Tibial nerve (tissue), 4 donors: ENCODE data around the gene RRM2.

ENCODE experiments used
- CTCF ChIP-seq, 5 experiments: fragments of 200-600 bp in 3 of 5; fragments of 450-650 bp in 2 of 5; sonication (generic) in 3 of 5; IDR thresholded peaks; one replicate each; pipeline ENCODE4 v1.5.1; 2016 to 2019; ENCODE audit warnings: antibody characterized with exemption in 5 of 5, mild to moderate bottlenecking in 3 of 5, moderate library complexity in 2 of 5
- EP300 ChIP-seq, 2 donors: sonication (generic); formaldehyde crosslinking; IDR thresholded peaks; one replicate each; pipeline ENCODE4 v1.6.1; 2017; ENCODE audit warnings: antibody characterized with exemption in 2 of 2, mild to moderate bottlenecking in 1 of 2
- POLR2A ChIP-seq, 2 donors: fragments of 450-650 bp; IDR thresholded peaks; one replicate each; pipeline ENCODE4 v1.6.1; 2017; ENCODE audit warnings: antibody characterized with exemption in 2 of 2, mild to moderate bottlenecking in 2 of 2, moderate library complexity in 2 of 2

- no peak for TF ChIP-seq CTCF (IDR thresholded peaks at IDR 0.05)
- no peak for TF ChIP-seq POLR2A (IDR thresholded peaks at IDR 0.05)
- TF ChIP-seq EP300 (IDR thresholded peaks at IDR 0.05), result no peak
Observed at GRCh38 chr2:10174173-10174572, 51.6 kb downstream of the RRM2 start.
